Stimulated activated CD8-positive, alpha-beta memory T cell treated with anti-CD3 and anti-CD28 coated beads, Interleukin-12 subunit alpha, Interleukin-12 subunit beta, amount 100 ng/mL, for 4 hours (primary cell): Measurements from ENCODE around the gene RER1.

Experiments used
- DNase-seq: peaks from one replicate; pipeline ENCODE4 v3.0.0-alpha.2; 2020; ENCODE audit warnings: low read depth

RER1 gene

GRCh38 chr1:2389644-2390043 lies 2.0 kb upstream of the RER1 start:
- no peak for DNase-seq

GRCh38 chr1:2391931-2392509 lies 379 bp downstream of the RER1 start:
- DNase-seq: no peak

- no peak for DNase-seq
Observed at GRCh38 chr1:2392686-2393085, 1.0 kb downstream of the RER1 start.

GRCh38 chr1:2393471-2393877 lies 1.8 kb downstream of the RER1 start:
- no peak for DNase-seq

- no peak for DNase-seq
Observed at GRCh38 chr1:2394220-2394619, 2.6 kb downstream of the RER1 start.

GRCh38 chr1:2394761-2395160 lies 3.1 kb downstream of the RER1 start:
- no peak for DNase-seq

- no peak for DNase-seq
Observed at GRCh38 chr1:2395245-2395644, 3.6 kb downstream of the RER1 start.

- no peak for DNase-seq
Observed at GRCh38 chr1:2396059-2396458, 4.4 kb downstream of the RER1 start.

GRCh38 chr1:2396476-2396875 lies 4.8 kb downstream of the RER1 start:
- no peak for DNase-seq

- no peak for DNase-seq
Observed at GRCh38 chr1:2397007-2397679, 5.5 kb downstream of the RER1 start.

- DNase-seq: no peak
Observed at GRCh38 chr1:2398871-2399270, 7.2 kb downstream of the RER1 start.

- no peak for DNase-seq
Observed at GRCh38 chr1:2399890-2400575, 8.4 kb downstream of the RER1 start.

GRCh38 chr1:2400576-2400909 lies 8.9 kb downstream of the RER1 start:
- DNase-seq: no peak

GRCh38 chr1:2400950-2401649 lies 9.5 kb downstream of the RER1 start:
- no peak for DNase-seq

- no peak for DNase-seq
Observed at GRCh38 chr1:2402420-2402819, 10.8 kb downstream of the RER1 start.

GRCh38 chr1:2403273-2403672 lies 11.6 kb downstream of the RER1 start:
- no peak for DNase-seq

- DNase-seq: no peak
Observed at GRCh38 chr1:2404142-2404889, 12.7 kb downstream of the RER1 start.

GRCh38 chr1:2404890-2405511 lies 13.4 kb downstream of the RER1 start:
- DNase-seq: no peak

- DNase-seq: no peak
Observed at GRCh38 chr1:2405588-2406295, 14.1 kb downstream of the RER1 start.

- DNase-seq: no peak
Observed at GRCh38 chr1:2406451-2407041, 14.9 kb downstream of the RER1 start.
